ENCODE results near the gene RAP1GDS1.

The RAP1GDS1 gene, protein sequence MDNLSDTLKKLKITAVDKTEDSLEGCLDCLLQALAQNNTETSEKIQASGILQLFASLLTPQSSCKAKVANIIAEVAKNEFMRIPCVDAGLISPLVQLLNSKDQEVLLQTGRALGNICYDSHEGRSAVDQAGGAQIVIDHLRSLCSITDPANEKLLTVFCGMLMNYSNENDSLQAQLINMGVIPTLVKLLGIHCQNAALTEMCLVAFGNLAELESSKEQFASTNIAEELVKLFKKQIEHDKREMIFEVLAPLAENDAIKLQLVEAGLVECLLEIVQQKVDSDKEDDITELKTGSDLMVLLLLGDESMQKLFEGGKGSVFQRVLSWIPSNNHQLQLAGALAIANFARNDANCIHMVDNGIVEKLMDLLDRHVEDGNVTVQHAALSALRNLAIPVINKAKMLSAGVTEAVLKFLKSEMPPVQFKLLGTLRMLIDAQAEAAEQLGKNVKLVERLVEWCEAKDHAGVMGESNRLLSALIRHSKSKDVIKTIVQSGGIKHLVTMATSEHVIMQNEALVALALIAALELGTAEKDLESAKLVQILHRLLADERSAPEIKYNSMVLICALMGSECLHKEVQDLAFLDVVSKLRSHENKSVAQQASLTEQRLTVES

DNA sequence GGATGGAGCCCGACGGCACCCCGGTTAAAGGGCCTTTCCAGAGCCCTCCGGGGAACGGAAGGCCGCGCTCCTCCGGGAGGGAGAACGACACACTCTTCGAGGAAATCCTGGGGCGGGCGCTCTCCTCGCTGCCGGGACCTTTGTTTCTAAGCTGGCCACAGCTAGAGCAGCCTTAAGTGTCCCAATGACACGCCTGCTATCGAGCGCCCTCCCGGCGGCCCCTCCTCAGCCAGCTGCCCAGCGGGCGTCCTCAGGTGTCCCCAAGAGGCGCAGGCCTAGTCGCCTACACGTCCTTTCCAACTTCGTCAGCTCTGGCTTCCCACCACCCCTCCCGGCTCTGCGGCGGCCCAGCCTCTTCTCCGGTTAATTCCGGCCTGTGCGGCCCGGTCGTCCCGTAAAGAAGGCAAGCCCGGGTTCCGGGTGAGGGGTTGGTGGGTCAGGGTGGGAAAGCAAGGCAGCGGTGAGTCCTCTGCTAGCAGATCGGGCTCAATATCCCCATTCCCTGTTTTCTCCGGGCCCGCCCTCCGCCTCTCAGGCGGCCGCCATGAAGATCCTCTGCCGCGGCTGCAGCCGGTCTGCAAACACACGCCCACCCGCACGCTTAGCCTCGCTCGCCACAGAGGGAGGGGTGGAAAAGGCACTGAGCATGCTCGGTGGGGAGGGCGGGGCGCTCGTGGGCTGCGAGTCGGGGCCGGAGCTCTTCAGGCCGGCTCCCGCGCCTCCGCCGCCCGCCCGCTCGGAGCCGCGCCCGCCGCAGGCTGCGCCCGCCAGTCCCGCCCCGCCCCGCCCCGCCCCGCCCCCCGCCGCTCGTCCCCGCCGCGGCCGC, at the start of gene RAP1GDS1:
RAP1GDS1 (plus strand) TSS at position 806 of the 826 bp plus-strand sequence. CDS start 182 bp downstream, outside the sequence.
- DNase-seq: peak; percentile 94

DNA sequence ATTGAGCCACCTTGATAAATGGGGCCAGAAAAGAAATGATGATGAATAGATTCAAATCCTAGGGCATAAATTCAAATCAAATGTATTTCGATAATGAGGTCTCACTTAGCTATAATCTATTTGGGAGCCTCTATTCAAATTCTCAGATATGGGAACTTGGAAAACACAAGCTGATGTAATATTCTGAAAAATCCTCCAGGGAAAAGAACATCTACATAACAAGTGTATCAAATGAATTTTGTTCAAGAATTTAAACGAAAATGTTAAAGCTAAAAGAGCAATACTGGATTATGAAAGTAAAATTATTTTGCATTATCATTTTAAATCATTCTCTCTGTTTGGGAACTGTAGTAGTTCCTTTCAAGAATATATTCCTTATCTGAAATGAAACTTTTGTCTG, 38.9 kb upstream of the RAP1GDS1 start:
- no peak for DNase-seq

DNA sequence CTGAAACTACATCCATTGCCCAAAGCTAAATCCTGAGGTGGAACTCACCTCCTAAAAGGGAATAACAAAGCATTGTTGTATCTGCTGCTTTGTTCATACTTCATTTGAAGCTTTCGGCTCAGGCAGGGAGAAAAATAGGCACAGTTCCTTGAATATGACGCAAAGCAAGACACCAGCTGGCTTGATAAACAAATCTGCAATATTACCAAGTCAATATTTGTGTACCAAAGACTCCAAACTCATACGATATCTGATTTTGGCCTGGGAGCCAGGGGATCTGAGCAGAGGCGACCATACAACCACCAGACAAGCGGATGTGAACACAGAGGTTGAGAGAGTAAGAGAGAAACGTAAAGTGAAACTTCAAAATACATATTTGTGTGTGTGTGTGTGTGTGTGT, 34.8 kb upstream of the RAP1GDS1 start:
- no peak for DNase-seq

DNA sequence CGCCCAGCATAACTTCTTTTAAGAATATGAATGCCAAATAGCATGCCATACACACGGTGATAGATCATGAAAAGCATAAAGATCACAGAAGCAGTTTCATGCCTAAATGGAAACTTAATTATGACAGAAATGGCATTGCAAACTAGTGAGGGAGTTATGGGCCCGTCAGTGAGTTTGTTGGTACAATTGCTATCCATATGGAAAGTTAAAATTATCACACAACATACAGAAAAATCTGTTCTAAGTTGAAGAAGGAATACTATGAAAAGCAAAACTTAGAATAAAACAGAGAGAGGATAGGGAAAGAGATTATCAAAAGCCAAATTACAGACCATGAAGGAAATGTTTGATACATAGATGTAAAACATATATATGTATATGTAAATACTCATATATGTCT, 30.2 kb upstream of the RAP1GDS1 start:
- DNase-seq: no peak

DNA sequence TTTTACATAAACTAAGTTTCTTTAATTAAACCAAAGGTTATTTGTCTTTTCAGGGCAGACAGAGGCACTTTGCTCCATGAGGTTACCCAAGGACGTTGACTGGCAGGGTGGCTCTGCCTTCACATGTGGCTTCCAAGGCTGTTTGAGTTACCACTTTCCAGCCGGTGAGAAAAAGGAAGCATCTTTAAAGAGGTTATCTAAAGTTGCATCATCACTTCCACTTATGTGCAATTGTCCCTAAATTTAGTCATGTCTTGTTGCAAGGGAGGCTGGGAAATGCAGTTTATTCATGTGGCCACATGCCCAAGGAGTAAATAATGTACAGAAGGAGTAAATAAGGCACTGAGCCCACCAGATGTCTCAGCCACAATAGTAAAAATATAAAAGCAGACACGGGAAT, 29.0 kb upstream of the RAP1GDS1 start:
- no peak for DNase-seq

DNA sequence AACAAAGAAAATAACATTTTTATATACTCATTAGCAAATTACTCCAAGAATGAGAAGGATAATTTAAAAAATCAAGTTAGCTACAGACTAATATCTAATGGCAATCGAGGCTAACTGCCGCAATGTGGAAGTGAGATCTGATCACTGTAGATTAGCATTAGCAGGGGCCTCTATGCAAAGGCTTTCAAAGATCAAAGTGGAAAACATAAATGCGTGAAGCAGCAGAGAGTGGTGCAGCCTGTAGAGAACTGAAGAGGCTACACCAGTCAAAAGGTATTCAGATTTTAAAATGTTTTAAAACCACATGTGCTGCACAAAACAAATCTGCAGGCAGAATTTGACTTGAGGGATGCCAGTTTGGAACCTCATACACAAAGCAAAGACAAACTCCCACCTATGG, 24.0 kb upstream of the RAP1GDS1 start:
- DNase-seq: no peak

DNA sequence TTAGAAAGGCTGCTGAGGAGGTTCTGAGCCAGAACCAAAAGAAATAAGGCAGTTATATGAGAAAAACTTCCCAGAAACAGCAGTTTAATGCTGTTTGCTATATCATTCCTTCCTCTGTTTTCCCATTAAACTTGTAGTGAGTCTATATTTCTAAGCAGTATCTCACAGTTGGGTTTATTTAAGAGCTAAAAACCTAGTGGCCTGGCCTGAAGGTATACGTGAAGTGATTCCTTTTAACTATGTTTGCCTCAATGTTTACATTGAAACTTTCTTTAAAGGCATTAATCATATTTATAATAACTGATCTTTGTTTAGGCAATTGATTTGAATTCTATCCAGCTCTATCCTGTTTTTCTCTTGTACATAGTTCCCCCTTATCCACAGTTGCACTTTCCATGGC, 19.1 kb upstream of the RAP1GDS1 start:
- no peak for DNase-seq

DNA sequence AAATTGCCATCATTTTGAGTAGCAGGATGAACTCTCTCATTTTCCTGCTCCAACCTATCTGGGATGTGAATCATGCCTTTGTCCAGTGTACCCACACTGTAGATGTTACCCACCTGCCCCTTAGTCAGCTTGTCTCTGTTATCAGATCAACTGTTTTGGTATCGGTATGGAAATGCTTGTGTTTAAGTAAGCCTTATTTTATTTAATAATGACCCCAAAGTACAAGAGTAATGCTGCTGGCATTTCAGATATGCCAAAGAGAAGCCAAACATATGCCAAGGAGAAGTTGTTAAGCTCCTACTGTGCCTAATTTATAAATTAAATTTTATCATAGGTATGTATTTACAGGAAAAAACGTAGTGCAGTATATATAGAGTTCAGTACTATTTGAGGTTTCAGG, 18.6 kb upstream of the RAP1GDS1 start:
- DNase-seq: no peak

DNA sequence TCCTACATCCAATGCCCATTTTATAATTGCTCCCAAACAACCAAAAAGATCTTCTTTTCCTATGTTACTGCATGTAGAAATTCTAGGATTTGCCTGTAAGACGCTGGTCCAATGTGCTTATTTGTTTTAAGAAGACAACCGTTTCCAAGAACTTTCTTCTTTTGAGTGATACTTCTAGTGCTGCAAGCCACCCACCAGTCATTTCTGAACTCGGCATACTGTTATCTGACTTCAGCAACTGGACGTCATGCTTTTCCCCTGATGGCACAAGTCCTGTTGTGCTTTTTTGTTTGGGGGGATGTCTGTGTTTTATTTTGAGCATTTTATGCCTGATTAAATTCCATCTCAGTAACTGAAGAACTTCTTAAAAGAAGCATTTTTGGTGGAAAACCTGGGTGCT, 16.0 kb upstream of the RAP1GDS1 start:
- no peak for DNase-seq

DNA sequence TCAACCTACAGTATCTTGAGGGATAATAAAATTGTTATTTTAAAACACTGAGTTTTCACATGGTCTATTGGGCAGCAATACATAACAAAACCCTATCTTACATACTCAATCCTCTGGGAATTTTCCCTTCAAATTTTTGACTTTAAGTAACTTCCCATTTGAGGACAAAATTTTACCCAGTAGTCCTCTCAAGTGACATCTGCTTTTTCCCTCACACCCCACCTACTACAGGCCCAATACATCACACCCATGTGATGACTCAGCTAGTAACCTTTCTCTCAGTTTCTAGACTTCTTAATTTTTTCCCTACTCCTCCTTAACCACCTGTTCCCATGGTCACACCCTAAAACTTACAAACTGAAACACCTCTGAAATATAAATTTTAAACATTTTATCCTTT, 12.2 kb upstream of the RAP1GDS1 start:
- no peak for DNase-seq

DNA sequence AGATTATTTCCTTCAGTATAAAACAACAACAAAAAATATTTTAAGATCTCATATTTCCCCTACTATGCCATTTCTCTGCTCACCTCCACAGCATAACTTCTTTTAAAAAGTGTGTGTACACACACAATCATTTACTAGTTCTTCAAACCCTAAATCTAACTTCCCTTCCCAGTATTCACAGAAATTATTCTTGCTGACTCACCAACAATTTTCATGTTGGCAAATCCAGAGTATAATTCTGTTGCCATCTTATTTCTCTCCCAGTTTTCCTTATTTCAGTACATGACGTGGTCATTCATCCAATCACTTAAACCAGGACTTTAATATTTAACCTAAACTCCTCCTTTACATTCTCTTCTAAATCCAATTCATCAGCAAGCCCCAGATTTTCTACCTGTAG, 11.4 kb upstream of the RAP1GDS1 start:
- DNase-seq: no peak

DNA sequence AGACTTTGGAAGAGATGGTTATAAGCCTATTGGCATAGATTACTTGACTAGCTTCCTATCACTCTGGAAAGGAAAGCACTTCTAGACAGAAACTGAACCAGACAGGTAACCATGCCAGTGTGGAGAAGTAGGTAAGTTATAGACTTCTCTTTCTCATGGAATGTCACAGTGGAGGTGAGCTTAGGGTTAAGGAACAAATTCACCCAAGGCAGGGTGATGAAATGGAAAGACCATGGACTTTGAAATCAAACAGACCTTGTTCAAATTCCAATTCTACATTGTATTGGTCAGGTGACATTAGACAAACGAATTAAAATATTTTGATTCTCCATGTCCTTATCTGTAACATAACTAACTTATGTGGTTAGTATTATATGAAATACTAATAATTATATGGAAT, 7.7 kb upstream of the RAP1GDS1 start:
- DNase-seq: no peak

DNA sequence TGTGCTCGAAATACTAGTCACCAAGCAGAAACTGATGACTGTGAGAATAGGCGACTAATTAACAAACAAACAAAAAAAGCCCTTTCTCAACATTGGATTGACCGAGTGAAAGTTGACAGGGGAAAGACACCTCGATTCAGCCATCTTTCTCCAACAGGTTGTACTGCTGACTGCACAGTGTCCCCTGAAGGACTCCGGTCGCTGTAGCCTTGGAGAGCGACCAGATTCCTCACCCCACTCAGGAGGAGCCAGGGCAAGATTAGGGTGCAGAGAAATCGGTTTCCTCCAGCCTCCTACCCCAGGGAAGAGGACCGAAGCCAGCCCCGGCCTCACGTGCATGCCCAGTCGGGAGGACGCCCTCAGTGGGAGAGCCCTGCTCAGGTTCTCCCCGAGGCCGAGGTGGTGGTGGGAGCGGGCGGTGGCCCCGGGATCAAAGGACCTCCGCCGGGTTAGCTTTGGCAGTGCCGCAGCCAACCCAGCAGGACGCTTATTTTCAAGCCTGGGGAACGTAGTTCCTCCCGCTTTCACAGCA, 1.1 kb upstream of the RAP1GDS1 start:
- peak; percentile 35 for DNase-seq

DNA sequence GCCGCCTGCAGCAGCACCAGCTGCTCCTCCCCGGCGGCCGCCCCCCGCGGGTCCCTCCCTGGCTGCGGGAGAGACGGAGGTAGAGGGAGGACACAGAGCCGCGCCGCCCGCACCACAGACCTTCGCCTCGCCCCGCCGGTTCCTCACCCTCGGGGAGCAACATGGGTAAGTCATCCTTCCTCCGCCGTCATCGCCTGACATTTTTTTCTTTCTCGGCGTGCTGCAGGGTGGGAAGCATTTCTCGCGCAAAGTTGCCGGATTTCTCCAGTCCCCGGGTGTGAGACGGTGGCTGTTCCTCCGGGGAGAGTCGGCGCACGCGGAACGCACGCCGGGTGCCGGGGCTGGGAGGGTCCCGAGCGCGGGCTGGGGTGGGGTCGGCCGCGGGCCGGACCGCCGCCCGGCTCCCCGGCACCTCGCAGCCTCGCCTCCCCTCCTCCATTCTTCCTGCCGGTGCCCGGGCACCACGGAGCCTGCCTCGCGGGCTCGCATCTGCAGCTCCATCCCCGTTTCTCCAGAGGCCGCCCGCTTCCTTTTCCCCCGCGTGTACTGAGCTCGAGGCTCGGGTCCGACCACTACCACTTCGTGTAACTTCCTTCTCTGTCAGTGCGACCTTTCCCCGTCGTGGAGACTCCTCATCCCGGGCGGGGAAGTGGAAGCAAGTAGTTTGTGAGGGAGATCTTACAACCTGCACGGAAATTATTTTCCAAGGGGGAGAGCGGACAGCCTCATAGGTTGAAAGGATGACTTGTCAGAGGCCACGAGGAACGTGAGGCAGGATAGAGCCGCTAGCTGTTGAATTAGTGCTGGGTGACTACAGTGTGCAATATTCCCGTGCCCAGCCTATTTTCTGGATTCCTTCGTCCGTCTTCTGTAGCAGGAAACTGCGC, 464 bp downstream of the RAP1GDS1 start:
- DNase-seq: no peak

DNA sequence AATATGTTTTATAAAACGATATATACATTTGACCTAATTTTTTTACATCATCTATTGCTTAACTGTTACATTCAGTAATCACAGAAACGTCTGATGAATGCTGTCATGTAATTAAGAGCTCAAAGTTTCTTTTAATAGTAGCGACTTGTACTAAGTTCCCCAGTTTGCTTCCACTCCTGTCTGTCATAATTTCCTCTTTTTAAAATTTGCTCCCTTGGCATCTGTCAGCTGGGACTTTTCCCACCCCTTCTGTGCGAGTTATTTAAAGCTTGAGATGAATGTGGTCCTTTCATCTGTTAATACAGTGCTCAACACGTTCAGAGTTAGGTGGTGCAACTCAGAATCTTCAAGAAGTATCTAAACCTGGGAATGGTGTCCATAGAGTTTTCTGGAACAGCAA, 1.2 kb downstream of the RAP1GDS1 start:
- no peak for DNase-seq

DNA sequence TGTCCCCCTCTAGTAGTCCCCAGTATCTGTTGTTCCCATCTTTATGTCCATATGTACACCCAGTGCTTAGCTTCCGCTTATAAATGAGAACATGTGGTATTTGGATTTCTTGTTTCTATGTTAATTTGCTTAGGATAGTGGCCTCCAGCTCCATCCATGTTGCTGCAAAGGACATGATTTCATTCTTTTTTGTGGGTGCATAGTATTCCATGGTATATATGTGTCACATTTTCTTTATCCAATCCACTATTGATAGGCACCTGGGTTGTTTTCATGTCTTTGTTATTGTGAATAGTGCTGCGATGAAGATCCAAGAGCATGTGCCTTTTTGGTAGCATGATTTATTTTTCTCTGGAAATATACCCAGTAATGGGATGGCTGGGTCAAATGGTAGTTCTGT, 6.3 kb downstream of the RAP1GDS1 start:
- no peak for DNase-seq

DNA sequence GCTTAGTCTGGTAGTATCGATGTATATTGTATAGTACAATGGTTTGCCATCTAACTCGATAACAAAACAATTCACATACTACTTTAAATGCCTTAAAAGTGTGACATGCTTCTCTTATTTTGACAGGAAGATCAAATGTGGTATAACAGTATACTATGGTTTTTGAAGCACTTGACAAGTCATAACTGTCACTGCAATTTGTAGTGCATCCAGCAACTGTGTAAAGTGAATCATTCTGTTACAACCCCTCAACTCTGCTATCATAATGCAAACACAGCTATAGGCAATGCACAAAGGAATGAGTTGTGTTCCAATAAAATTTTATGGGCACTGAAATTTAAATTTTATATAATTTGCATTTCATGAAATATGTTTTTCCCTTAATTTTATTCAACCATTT, 14.0 kb downstream of the RAP1GDS1 start:
- no peak for DNase-seq

DNA sequence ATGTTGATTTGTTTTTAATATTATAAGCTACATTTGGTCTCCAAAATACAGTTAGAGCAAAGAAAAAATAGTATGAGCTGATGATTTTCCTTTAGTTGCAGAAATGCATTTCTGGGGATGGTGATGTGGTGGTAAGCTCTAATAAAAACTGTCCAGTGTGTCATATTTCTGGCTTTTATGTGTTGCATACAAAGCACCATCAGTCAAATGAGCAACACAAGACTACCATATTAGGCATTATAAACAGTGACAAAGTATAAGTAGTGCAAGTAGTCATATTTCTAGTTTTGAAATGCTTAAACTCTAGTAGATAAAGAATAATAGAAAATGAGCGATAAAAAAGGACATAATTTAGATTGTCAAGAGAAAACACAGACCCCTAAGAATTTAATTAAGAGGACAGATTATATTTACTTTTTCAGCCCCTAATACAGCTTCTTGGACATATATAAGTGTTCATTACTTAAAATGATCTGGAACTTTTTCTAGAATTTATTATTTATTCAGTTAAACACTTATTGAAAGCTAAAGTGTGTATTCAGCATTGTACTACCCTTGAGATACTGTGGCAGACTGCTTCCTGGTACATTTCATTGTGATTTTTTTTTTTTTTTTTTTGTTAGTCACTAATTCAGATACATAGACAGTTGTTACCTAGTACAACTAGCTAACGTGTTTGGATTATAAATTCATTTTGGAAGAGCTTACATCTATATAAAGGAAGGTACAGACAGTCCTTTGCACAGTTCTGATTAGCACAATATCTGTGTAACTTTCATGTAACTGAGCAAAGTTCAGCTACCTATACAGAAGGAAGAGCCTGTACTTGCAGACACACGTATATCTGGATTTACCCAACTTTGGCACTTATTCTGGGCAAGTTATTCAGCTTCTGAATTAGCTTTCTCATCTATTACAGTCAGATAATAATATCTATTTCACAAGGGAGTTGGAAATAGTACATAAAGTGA, 22.3 kb downstream of the RAP1GDS1 start:
- no peak for DNase-seq

DNA sequence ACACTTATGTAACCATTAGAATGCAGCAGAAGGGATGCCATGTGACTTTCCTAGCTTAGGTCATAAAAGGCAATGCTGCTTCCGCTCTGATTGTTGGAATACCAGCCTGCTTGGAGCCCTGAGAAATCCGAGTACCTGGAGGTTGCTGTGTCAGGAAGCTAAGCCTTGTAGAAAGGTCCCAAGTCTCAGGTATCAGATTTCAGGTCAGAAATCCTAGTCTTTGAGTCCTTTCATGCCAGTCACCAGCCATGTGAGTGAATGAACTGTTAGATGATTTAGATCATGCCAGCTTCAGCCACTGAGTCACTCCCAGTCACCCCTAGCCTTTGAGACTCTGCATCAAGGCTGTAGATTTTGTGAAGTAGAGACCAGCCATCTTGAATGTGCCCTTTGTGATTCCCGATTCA, 23.5 kb downstream of the RAP1GDS1 start:
- no peak for DNase-seq

DNA sequence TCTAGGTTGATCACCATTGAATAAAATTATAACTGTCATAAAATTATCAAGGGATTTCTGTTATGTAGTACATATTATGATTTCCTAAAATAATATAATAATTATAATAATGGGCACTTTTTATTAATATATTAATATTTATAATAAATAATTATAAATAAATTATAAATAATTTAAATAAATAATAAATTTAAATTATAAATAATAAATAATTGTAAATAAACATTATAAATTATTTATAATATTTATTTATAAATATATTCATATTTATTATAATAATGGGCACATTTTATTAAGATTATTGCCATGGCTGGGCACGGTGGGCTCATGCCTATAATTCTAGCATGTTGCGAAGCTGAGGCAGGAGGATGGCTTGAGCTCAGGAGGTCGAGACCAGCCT, 24.5 kb downstream of the RAP1GDS1 start:
- no peak for DNase-seq

DNA sequence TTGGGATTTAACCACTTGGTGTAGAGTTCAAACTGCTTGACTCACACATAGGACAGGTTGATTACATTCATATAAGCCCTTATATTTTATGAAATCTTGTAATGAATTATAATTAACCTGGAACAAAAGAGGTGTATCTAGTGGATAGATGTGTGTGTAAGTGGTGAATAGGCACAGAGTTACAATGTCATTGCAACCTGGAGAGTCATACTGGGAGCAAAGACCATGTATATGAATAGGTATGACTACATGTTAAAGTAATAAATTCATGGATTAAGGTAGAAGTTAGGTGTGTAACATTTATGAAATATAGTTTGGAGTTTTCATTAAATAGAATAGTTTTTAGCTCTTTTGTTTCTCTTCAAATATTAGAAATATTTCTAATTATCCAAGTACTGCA, 26.1 kb downstream of the RAP1GDS1 start:
- DNase-seq: no peak

Data from activated naive CD4-positive, alpha-beta T cell treated with anti-CD3 and anti-CD28 coated beads, Interleukin-2, amount 50 U/mL, for 16 hours (primary cell).